ENCODE data around the gene THEM4.

THEM4 gene

DNA sequence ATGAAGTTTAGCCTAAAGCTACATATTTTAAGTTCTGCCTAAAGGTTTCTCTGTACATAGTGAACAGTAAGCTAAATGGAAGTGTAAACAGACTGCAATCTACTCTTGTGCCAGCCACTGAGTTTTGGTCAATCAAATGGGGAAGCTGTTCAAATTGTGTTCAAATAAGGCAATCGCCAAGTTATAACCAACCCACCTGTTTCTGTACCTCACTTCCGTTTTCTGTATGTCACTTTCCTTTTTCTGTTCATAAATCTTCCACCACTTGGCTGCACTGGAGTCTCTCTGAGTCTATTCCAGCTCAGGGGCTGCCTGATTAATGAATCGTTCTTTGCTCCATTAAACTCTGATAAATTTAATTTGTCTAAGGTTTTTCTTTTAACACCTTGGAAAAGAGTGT, 10.8 kb upstream of the THEM4 start:
- no peak for DNase-seq (ENCODE audit: extremely low spot score)
- POLR2A ChIA-PET = no interaction called here
- TF ChIP-seq, protein P1, sequence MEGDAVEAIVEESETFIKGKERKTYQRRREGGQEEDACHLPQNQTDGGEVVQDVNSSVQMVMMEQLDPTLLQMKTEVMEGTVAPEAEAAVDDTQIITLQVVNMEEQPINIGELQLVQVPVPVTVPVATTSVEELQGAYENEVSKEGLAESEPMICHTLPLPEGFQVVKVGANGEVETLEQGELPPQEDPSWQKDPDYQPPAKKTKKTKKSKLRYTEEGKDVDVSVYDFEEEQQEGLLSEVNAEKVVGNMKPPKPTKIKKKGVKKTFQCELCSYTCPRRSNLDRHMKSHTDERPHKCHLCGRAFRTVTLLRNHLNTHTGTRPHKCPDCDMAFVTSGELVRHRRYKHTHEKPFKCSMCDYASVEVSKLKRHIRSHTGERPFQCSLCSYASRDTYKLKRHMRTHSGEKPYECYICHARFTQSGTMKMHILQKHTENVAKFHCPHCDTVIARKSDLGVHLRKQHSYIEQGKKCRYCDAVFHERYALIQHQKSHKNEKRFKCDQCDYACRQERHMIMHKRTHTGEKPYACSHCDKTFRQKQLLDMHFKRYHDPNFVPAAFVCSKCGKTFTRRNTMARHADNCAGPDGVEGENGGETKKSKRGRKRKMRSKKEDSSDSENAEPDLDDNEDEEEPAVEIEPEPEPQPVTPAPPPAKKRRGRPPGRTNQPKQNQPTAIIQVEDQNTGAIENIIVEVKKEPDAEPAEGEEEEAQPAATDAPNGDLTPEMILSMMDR (IDR thresholded peaks at IDR 0.05; ENCODE audit: control extremely low read depth, extremely low read depth, low read depth, missing control alignments) = no peak
- CTCF ChIA-PET = interaction anchor here (1.0 to 5.4 kb wide), 5 partner anchors 12 to 81 kb away, joined by 3 to 25 read pairs (median 5); partner anchors contain the start of gene THEM4

DNA sequence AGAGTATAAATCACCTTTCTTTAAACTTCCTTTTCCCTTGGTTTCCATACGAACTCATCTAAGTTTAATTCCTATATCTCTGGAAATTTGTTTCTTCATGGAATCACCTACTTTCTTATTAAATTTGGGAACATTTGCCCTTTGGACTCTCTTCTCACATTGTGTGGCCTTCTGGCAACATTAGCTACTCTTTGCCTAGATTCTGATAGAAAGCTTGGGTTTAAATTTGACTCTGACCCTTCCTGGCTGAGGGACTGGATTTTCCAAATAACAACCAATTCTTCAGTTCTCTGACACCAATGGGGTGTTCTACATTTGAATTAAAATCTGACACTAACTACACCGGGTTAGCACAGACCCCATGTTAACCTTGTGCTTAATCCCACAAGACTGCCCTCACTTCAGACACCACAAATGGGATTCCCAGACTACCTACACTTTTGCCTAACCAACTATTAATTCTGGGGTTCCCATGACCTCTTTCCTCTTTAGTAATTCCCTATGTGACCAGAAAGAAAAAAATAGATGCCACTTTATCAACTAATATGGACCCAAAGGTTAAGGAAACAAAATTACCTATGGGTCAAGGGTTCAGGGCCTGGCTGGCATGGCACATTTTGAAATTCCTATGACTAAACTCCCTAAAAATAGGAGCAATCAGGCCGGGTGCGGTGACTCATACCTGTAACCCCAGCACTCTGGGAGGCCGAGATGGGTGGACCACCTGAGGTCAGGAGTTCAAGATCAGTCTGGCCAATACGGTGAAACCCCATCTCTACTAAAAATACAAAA, 9.7 kb upstream of the THEM4 start:
- no peak for DNase-seq (ENCODE audit: extremely low spot score)
- TF ChIP-seq, protein P1 (IDR thresholded peaks at IDR 0.05; ENCODE audit: control extremely low read depth, extremely low read depth, low read depth, missing control alignments) = no peak
- POLR2A ChIA-PET = no interaction called here
- CTCF ChIA-PET = interaction anchor here (1.3 to 5.4 kb wide), 2 partner anchors 11 to 82 kb away, joined by 8 to 25 read pairs; partner anchors contain the start of gene THEM4

DNA sequence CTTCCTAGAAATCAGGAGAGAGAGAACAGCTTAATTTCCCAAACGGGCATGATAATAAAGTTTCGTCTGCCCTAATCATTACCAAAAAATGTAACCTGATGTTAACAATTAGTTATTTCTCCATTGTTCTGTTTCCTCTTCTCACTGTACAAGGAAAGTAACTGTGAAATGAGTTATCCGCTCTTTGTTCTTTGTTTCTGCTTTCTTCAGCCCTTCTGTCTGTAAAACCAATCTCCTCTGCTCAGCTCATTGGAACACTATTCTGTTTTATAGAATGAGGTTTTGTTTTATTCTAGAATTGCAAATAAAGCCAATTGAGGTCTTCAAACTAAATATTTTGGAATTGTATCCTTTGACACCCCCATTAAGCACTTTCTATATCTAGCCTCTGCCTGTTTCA, 8.8 kb upstream of the THEM4 start:
- TF ChIP-seq, protein P1 (IDR thresholded peaks at IDR 0.05; ENCODE audit: control extremely low read depth, extremely low read depth, low read depth, missing control alignments) = no peak
- ChIA-PET CTCF (interaction anchor here (1.6 to 5.4 kb wide), 2 partner anchors 9 to 10 kb away, joined by 4 to 25 read pairs; partner anchors contain the start of gene THEM4), POLR2A (no interaction called here)
- no peak for DNase-seq (ENCODE audit: extremely low spot score)

DNA sequence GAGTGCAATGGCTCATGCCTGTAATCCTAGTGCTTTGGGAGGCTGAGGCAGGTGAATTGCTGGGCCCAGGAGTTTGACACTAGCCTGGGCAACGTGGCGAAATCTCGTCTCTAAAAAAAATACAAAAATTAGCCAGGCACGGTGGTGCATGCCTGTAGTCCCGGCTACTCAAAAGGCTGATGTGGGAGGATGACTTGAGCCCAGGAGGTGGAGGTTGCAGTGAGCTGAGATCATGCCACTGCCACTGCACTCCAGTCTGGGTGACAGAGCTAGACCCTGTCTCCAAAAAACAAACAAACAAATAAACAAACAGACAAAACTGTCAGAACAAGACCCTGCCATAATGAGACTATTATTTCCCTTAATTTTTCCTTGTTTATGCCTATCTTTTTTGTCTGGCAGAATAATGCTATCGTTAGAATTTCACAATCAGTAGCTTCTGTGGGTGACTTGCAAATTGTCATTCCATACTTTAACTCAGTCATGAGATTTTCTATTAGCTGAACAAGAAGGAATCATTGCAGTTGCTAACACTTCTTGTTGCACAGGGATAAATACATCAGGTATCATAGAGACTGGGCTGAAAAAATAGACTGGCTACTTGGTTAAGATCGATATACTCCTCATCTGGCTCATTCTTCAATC, 7.5 kb upstream of the THEM4 start:
- ChIA-PET CTCF (interaction anchor here (1.4 to 1.6 kb wide), 3 partner anchors 8 to 85 kb away, joined by 4 to 6 read pairs (median 4); partner anchors contain the start of gene THEM4), POLR2A (no interaction called here)
- no peak for DNase-seq (ENCODE audit: extremely low spot score)
- TF ChIP-seq, protein P1 (IDR thresholded peaks at IDR 0.05; ENCODE audit: control extremely low read depth, extremely low read depth, low read depth, missing control alignments) = no peak

DNA sequence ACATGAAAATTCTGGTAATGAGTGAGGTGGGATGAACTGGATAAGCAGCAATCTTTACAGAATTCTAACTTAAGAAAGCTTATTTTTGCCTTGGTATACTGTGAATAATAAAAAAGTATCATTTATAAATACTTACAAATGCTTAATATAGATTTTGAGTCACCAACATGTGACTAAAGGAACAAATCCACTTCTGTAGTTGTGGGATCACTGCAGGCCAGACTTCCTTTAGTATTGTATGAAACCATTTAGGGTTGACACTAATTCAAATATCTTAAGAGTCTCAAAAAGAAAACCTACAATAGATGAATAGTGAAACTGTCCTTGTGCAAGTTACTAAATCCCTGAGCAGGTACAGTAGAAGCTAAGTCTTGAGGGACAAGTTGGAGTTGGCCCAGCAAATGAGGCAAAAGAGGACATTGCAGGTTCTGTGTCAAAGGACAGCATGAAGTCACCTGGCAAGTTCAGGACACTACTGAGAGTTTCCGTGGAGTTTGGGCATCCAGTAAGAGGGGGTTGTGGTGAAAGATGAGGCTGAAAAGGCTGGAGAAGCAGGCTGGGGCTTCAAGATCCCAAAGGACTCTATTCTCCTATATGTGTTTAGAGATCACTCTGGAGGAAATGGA, 5.9 kb upstream of the THEM4 start:
- ChIA-PET CTCF (interaction anchor here (1.6 kb wide), 1 partner anchor 18 kb away, joined by 5 read pairs; no protein-coding TSS in a partner anchor), POLR2A (no interaction called here)
- no peak for DNase-seq (ENCODE audit: extremely low spot score)
- TF ChIP-seq, protein P1 (IDR thresholded peaks at IDR 0.05; ENCODE audit: control extremely low read depth, extremely low read depth, low read depth, missing control alignments) = no peak

DNA sequence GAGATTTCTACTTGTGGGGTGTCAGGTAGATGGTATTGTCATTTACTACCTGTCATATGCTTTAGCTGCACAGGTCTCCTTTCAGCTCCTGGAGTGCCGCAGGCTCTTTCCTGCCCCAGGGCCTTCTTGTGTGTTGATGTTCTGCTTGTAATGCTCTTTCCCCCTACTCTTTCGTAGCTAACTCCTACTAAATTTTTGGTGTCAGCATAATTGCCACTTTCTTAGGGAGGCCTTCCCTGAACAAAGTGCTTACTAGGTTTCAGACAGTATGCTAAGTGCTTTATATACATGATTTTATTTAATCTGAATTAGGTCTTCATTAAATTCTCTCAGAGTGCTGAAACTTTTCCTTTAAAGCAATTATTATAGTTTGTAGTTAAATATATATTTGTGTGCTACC, 4.8 kb upstream of the THEM4 start:
- CTCF ChIA-PET = no interaction called here

More for the DNA sequence above, 4.8 kb upstream of the THEM4 start:
- POLR2A ChIA-PET = no interaction called here
- TF ChIP-seq, protein P1 (IDR thresholded peaks at IDR 0.05; ENCODE audit: control extremely low read depth, extremely low read depth, low read depth, missing control alignments) = no peak
- DNase-seq (ENCODE audit: extremely low spot score) = no peak

All from GM10248 (cell line).